ENCODE measurements around the gene MAN1C1.

Gene MAN1C1

GRCh38 chr1:25613091-25613490, 3.5 kb upstream of the MAN1C1 start:
- DNase-seq (ENCODE audit: low read depth in 1 of 2, low spot score in 1 of 2): no peak

- DNase-seq (ENCODE audit: low read depth in 1 of 2, low spot score in 1 of 2): no peak
These were observed 2.0 kb upstream of the MAN1C1 start for GRCh38 chr1:25614501-25615171.

GRCh38 chr1:25615172-25615541, 1.4 kb upstream of the MAN1C1 start:
- DNase-seq (ENCODE audit: low read depth in 1 of 2, low spot score in 1 of 2): no peak

- no peak for DNase-seq (ENCODE audit: low read depth in 1 of 2, low spot score in 1 of 2)
These were observed 962 bp upstream of the MAN1C1 start for GRCh38 chr1:25615563-25616094.

- no peak for DNase-seq (ENCODE audit: low read depth in 1 of 2, low spot score in 1 of 2)
These were observed 515 bp downstream of the MAN1C1 start for GRCh38 chr1:25616987-25617624.

- no peak for DNase-seq (ENCODE audit: low read depth in 1 of 2, low spot score in 1 of 2)
These were observed 1.2 kb downstream of the MAN1C1 start for GRCh38 chr1:25617625-25618432.

GRCh38 chr1:25618433-25618808, 1.8 kb downstream of the MAN1C1 start:
- no peak for DNase-seq (ENCODE audit: low read depth in 1 of 2, low spot score in 1 of 2)

GRCh38 chr1:25619101-25619890, 2.7 kb downstream of the MAN1C1 start:
- DNase-seq (ENCODE audit: low read depth in 1 of 2, low spot score in 1 of 2): no peak

- DNase-seq (ENCODE audit: low read depth in 1 of 2, low spot score in 1 of 2): no peak
These were observed 3.6 kb downstream of the MAN1C1 start for GRCh38 chr1:25620211-25620610.

- DNase-seq (ENCODE audit: low read depth in 1 of 2, low spot score in 1 of 2): no peak
These were observed 4.2 kb downstream of the MAN1C1 start for GRCh38 chr1:25620701-25621350.

- DNase-seq (ENCODE audit: low read depth in 1 of 2, low spot score in 1 of 2): no peak
These were observed 5.3 kb downstream of the MAN1C1 start for GRCh38 chr1:25621876-25622275.

GRCh38 chr1:25622531-25622930, 5.9 kb downstream of the MAN1C1 start:
- DNase-seq (ENCODE audit: low read depth in 1 of 2, low spot score in 1 of 2): no peak

GRCh38 chr1:25623007-25623406, 6.4 kb downstream of the MAN1C1 start:
- no peak for DNase-seq (ENCODE audit: low read depth in 1 of 2, low spot score in 1 of 2)

- DNase-seq (ENCODE audit: low read depth in 1 of 2, low spot score in 1 of 2): no peak
These were observed 7.1 kb downstream of the MAN1C1 start for GRCh38 chr1:25623731-25624130.

GRCh38 chr1:25624156-25624555, 7.6 kb downstream of the MAN1C1 start:
- no peak for DNase-seq (ENCODE audit: low read depth in 1 of 2, low spot score in 1 of 2)

- no peak for DNase-seq (ENCODE audit: low read depth in 1 of 2, low spot score in 1 of 2)
These were observed 8.0 kb downstream of the MAN1C1 start for GRCh38 chr1:25624604-25625003.

- DNase-seq (ENCODE audit: low read depth in 1 of 2, low spot score in 1 of 2): no peak
These were observed 9.4 kb downstream of the MAN1C1 start for GRCh38 chr1:25626018-25626417.

- DNase-seq (ENCODE audit: low read depth in 1 of 2, low spot score in 1 of 2): no peak
These were observed 12.3 kb downstream of the MAN1C1 start for GRCh38 chr1:25628741-25629421.

GRCh38 chr1:25629836-25630235, 13.2 kb downstream of the MAN1C1 start:
- no peak for DNase-seq (ENCODE audit: low read depth in 1 of 2, low spot score in 1 of 2)

Measured in stimulated activated CD4-positive, alpha-beta T cell treated with anti-CD3 and anti-CD28 coated beads, Interleukin-15, amount 100 ng/mL, for 1 hour (primary cell).